ENCODE data around the gene SH3GL2. TPM values are rescaled to one million over a fixed set of nuclear protein-coding genes. Genes with fewer than 3 reads are reported as not detected.

Gene SH3GL2
- polyA plus RNA-seq, 1 donor (not counting 4 experiments of a cell fraction or from before 2014, with no cell fraction given), result not detected

- no peaks in the 10 kb centered on the region for H4K20me1 ChIP-seq (ENCODE audit: control insufficient read depth, extremely low read depth, insufficient read depth, low read length)
- no peaks in the 10 kb centered on the region for H3K27me3 ChIP-seq (ENCODE audit: control insufficient read depth, extremely low read depth, insufficient read depth, low read length)
- no peak overlapping the region for H3K4me2 ChIP-seq (ENCODE audit: control insufficient read depth, extremely low read depth, insufficient read depth, low read depth, low read length)
- no peaks in the 10 kb centered on the region for H3K79me2 ChIP-seq (ENCODE audit: control insufficient read depth, insufficient read depth, low read length)
- H3K9ac ChIP-seq (ENCODE audit: control insufficient read depth, extremely low read depth, insufficient read depth, low read length), result no peak overlapping the region
- no peak for DNase-seq (ENCODE audit: low read depth, low spot score)
- no peaks in the 10 kb centered on the region for H3K9me1 ChIP-seq (ENCODE audit: control insufficient read depth, extremely low read depth, insufficient read depth, low read length)
- no peaks in the 10 kb centered on the region for H3K9me3 ChIP-seq (ENCODE audit: control insufficient read depth, low read depth, low read length)
- no peaks in the 10 kb centered on the region for H3K4me1 ChIP-seq (ENCODE audit: control insufficient read depth, extremely low read depth, insufficient read depth, low read length)
- H3K36me3 ChIP-seq (ENCODE audit: control insufficient read depth in 2 of 2, extremely low read depth in 1 of 2, insufficient read depth in 2 of 2, low read length in 2 of 2), result no peaks in the 10 kb centered on the region
- no peak overlapping the region for H2AFZ ChIP-seq (ENCODE audit: control insufficient read depth, low read length)
- no peak overlapping the region for H3K27ac ChIP-seq (ENCODE audit: control insufficient read depth, insufficient read depth, low read length)
- TF ChIP-seq CTCF (optimal IDR thresholded peaks at IDR 0.05 in 1 of 3, IDR thresholded peaks at IDR 0.05 in 1 of 3, conservative IDR thresholded peaks at IDR 0.05 in 1 of 3; ENCODE audit: extremely low read depth in 1 of 3, insufficient read depth in 2 of 3, low read length in 3 of 3), result no peak
- TF ChIP-seq EZH2 (IDR thresholded peaks at IDR 0.05; ENCODE audit: low read length), result no peak
- dilution Hi-C loops (cut with MboI; ENCODE audit: extremely low pct_ligation_motif_present, low sequenced_read_pairs), result no loop called here
- no peak overlapping the region for H3K4me3 ChIP-seq (ENCODE audit: control insufficient read depth in 2 of 3, extremely low read depth in 1 of 3, insufficient read depth in 2 of 3, low read depth in 1 of 3, low read length in 3 of 3)
- no peak for FAIRE-seq
Measured at GRCh38 chr9:17625644-17626388, 47.0 kb downstream of the SH3GL2 start.

GRCh38 chr9:17627641-17628040 lies 48.8 kb downstream of the SH3GL2 start:
- no peak overlapping the region for H3K4me2 ChIP-seq (ENCODE audit: control insufficient read depth, extremely low read depth, insufficient read depth, low read depth, low read length)
- no peak for DNase-seq (ENCODE audit: low read depth, low spot score)
- H3K4me1 ChIP-seq (ENCODE audit: control insufficient read depth, extremely low read depth, insufficient read depth, low read length), result no peaks in the 10 kb centered on the region
- FAIRE-seq, result no peak
- dilution Hi-C loops (cut with MboI; ENCODE audit: extremely low pct_ligation_motif_present, low sequenced_read_pairs), result no loop called here
- H3K9me1 ChIP-seq (ENCODE audit: control insufficient read depth, extremely low read depth, insufficient read depth, low read length), result no peaks in the 10 kb centered on the region
- H2AFZ ChIP-seq (ENCODE audit: control insufficient read depth, low read length), result no peak overlapping the region
- H3K27me3 ChIP-seq (ENCODE audit: control insufficient read depth, extremely low read depth, insufficient read depth, low read length), result no peaks in the 10 kb centered on the region
- H3K79me2 ChIP-seq (ENCODE audit: control insufficient read depth, insufficient read depth, low read length), result no peaks in the 10 kb centered on the region
- H3K36me3 ChIP-seq (ENCODE audit: control insufficient read depth in 2 of 2, extremely low read depth in 1 of 2, insufficient read depth in 2 of 2, low read length in 2 of 2), result no peaks in the 10 kb centered on the region
- H3K4me3 ChIP-seq (ENCODE audit: control insufficient read depth in 2 of 3, extremely low read depth in 1 of 3, insufficient read depth in 2 of 3, low read depth in 1 of 3, low read length in 3 of 3), result no peak overlapping the region
- no peak overlapping the region for H3K27ac ChIP-seq (ENCODE audit: control insufficient read depth, insufficient read depth, low read length)
- H3K9me3 ChIP-seq (ENCODE audit: control insufficient read depth, low read depth, low read length), result no peaks in the 10 kb centered on the region
- no peaks in the 10 kb centered on the region for H4K20me1 ChIP-seq (ENCODE audit: control insufficient read depth, extremely low read depth, insufficient read depth, low read length)
- TF ChIP-seq CTCF (optimal IDR thresholded peaks at IDR 0.05 in 1 of 3, IDR thresholded peaks at IDR 0.05 in 1 of 3, conservative IDR thresholded peaks at IDR 0.05 in 1 of 3; ENCODE audit: extremely low read depth in 1 of 3, insufficient read depth in 2 of 3, low read length in 3 of 3) (no peak), EZH2 (IDR thresholded peaks at IDR 0.05; ENCODE audit: low read length) (no peak)
- no peak overlapping the region for H3K9ac ChIP-seq (ENCODE audit: control insufficient read depth, extremely low read depth, insufficient read depth, low read length)
